ENCODE data around the gene TCN1.
"Not testable (repeated sequence)": the region's sequence is repeated elsewhere in the genome, so short reads cannot be mapped to it uniquely, and the experiment has no call there.

TCN1 gene

GRCh38 chr11:59866836-59867235, 549 bp upstream of the TCN1 start:
- TF ChIP-seq CTCF (IDR thresholded peaks at IDR 0.05) = no peak
- Mint-ChIP-seq H3K27me3 (ENCODE audit: low read depth, poor library complexity) (peaks cover 5% of the 10 kb centered on the region), H3K4me1 (no peaks in the 10 kb centered on the region), H3K36me3 (ENCODE audit: low read depth) (no peaks in the 10 kb centered on the region), H3K9me3 (peaks cover 17% of the 10 kb centered on the region), H3K4me3 (no peak overlapping the region), H3K27ac (no peak overlapping the region)
- no peak for DNase-seq

GRCh38 chr11:59865031-59865430, 1.3 kb downstream of the TCN1 start:
- H3K36me3 Mint-ChIP-seq (ENCODE audit: low read depth) = no peaks in the 10 kb centered on the region
- no peaks in the 10 kb centered on the region for H3K4me1 Mint-ChIP-seq
- no peak for TF ChIP-seq CTCF (IDR thresholded peaks at IDR 0.05)
- H3K27ac Mint-ChIP-seq = no peak overlapping the region
- peaks cover 5% of the 10 kb centered on the region for H3K27me3 Mint-ChIP-seq (ENCODE audit: low read depth, poor library complexity)
- peaks cover 2% of the 10 kb centered on the region for H3K9me3 Mint-ChIP-seq
- DNase-seq = no peak
- no peak overlapping the region for H3K4me3 Mint-ChIP-seq

- H3K36me3 Mint-ChIP-seq (ENCODE audit: low read depth) = no peaks in the 10 kb centered on the region
- no peaks in the 10 kb centered on the region for H3K9me3 Mint-ChIP-seq
- no peak for DNase-seq
- H3K4me3 Mint-ChIP-seq = no peak overlapping the region
- H3K27ac Mint-ChIP-seq = no peak overlapping the region
- peaks cover 5% of the 10 kb centered on the region for H3K27me3 Mint-ChIP-seq (ENCODE audit: low read depth, poor library complexity)
- no peak for TF ChIP-seq CTCF (IDR thresholded peaks at IDR 0.05)
- no peaks in the 10 kb centered on the region for H3K4me1 Mint-ChIP-seq
Measured at GRCh38 chr11:59862252-59862651, 4.0 kb downstream of the TCN1 start.

GRCh38 chr11:59859673-59860072, 6.6 kb downstream of the TCN1 start:
- no peak overlapping the region for H3K4me3 Mint-ChIP-seq
- peaks cover 5% of the 10 kb centered on the region for H3K27me3 Mint-ChIP-seq (ENCODE audit: low read depth, poor library complexity)
- no peaks in the 10 kb centered on the region for H3K9me3 Mint-ChIP-seq
- no peak overlapping the region for H3K27ac Mint-ChIP-seq
- H3K4me1 Mint-ChIP-seq = no peaks in the 10 kb centered on the region
- no peak for TF ChIP-seq CTCF (IDR thresholded peaks at IDR 0.05)
- H3K36me3 Mint-ChIP-seq (ENCODE audit: low read depth) = no peaks in the 10 kb centered on the region
- no peak for DNase-seq

- Mint-ChIP-seq H3K4me3 (no peak overlapping the region), H3K27me3 (ENCODE audit: low read depth, poor library complexity) (no peaks in the 10 kb centered on the region), H3K4me1 (no peaks in the 10 kb centered on the region), H3K36me3 (ENCODE audit: low read depth) (no peaks in the 10 kb centered on the region), H3K27ac (peak overlapping the region; percentile 13), H3K9me3 (no peaks in the 10 kb centered on the region)
- DNase-seq = no peak
- TF ChIP-seq CTCF (IDR thresholded peaks at IDR 0.05) = no peak
Measured at GRCh38 chr11:59857439-59858434, 8.6 kb downstream of the TCN1 start.

- no peak for TF ChIP-seq CTCF (IDR thresholded peaks at IDR 0.05)
- no peaks in the 10 kb centered on the region for H3K4me1 Mint-ChIP-seq
- no peak overlapping the region for H3K4me3 Mint-ChIP-seq
- no peaks in the 10 kb centered on the region for H3K9me3 Mint-ChIP-seq
- H3K27ac Mint-ChIP-seq = no peak overlapping the region
- no peaks in the 10 kb centered on the region for H3K36me3 Mint-ChIP-seq (ENCODE audit: low read depth)
- no peak for DNase-seq
- H3K27me3 Mint-ChIP-seq (ENCODE audit: low read depth, poor library complexity) = no peaks in the 10 kb centered on the region
Measured at GRCh38 chr11:59854871-59855270, 11.4 kb downstream of the TCN1 start.

- not testable (repeated sequence) for H3K27ac Mint-ChIP-seq; H3K9me3 Mint-ChIP-seq; DNase-seq; H3K4me1 Mint-ChIP-seq; H3K27me3 Mint-ChIP-seq (ENCODE audit: low read depth, poor library complexity); H3K4me3 Mint-ChIP-seq; H3K36me3 Mint-ChIP-seq (ENCODE audit: low read depth)
Measured at GRCh38 chr11:59851416-59851815, 14.9 kb downstream of the TCN1 start.

- not testable (repeated sequence) for H3K27ac Mint-ChIP-seq; H3K36me3 Mint-ChIP-seq (ENCODE audit: low read depth); H3K4me3 Mint-ChIP-seq; DNase-seq; H3K27me3 Mint-ChIP-seq (ENCODE audit: low read depth, poor library complexity); H3K9me3 Mint-ChIP-seq
- H3K4me1 Mint-ChIP-seq = peaks cover 12% of the 10 kb centered on the region
Measured at GRCh38 chr11:59849551-59849950, 16.7 kb downstream of the TCN1 start.
